HG03342 (cell line): ENCODE data around the gene SHB.

Experiments
- ATAC-seq: cut with Tn5 transposase; IDR thresholded peaks from one replicate; pipeline ENCODE4 v1.9.1; 2021; ENCODE audit warnings: mild to moderate bottlenecking, moderate library complexity; ENCODE audit not compliant: unreplicated experiment

SHB gene

DNA sequence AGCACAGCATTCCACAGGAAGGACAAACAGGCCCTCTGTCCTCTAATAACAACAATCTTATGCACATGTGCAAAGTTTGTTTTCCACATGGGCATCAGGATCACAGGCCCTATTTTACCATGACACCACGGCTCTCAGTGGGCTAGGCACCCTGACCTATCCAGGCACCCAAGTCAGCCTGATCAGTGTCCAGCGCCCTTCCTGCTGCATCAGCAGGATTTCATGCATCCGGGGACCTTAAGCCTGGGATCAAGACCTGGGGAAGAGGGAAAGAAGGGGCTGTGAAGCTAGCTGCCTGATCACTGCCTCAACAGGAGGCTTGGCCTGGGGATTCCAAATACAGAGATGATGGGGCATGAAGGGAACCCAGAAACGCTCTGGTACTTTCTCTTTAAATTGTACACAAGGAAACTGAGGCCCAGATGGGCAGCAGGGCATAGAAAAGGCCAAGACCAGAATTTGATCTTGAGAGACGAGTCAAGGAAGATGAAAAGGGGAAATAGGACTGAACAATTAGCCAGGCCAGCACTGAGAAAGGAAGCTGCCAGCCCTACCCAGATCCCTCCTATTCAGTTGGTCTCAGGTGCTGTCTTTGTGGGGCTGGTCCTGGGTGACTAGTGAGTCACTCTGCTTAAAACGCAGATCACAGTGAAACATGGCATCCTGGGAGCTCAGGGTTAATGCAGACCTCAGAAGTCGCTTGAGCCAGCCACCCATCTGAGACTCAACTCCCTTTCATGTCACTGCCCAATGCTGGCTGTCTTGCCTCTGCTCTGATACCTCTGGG, 57.9 kb downstream of the SHB start:
- no peak for ATAC-seq

DNA sequence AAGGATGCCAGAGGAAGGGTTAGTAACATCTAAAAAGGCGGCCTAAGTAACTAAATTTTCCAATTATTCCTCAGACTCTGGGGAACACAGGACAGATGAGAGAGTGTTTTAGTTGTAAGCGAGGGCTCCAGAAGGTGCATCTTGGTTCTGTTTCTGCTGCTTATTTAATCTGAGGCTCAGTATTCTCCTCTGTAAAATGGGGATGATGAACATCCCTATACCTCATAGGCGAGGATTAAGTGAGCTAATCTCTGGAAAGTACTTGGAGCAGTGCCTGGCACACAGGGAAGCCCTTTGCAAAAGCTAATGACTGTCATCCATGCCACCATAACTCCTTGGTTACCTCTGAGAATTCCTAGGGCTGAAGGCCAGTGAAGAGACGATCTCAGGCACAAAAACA, 59.0 kb downstream of the SHB start:
- no peak for ATAC-seq

DNA sequence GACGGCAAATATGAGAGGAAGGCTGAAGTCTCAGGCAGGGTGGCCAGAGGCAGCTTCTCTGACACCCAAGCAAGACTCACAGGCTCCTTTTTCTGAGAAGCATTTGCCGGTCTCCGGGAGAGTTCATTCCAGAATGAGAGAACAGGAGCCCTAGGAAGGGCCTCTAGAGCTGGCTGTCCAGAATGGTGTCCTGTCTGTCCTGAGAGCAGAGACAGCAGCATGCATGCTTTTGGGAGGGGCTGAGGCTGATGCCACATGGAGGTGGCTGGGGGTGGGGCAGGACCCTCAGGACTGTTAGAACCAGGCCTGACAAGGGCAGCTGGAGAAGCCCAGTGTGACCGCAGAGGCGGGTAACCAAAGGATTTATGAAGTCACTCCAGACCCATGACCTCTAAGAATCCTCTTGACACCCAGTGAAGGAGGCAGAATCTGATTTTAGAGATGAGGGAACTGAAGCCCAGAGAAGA, 60.0 kb downstream of the SHB start:
- no peak for ATAC-seq

DNA sequence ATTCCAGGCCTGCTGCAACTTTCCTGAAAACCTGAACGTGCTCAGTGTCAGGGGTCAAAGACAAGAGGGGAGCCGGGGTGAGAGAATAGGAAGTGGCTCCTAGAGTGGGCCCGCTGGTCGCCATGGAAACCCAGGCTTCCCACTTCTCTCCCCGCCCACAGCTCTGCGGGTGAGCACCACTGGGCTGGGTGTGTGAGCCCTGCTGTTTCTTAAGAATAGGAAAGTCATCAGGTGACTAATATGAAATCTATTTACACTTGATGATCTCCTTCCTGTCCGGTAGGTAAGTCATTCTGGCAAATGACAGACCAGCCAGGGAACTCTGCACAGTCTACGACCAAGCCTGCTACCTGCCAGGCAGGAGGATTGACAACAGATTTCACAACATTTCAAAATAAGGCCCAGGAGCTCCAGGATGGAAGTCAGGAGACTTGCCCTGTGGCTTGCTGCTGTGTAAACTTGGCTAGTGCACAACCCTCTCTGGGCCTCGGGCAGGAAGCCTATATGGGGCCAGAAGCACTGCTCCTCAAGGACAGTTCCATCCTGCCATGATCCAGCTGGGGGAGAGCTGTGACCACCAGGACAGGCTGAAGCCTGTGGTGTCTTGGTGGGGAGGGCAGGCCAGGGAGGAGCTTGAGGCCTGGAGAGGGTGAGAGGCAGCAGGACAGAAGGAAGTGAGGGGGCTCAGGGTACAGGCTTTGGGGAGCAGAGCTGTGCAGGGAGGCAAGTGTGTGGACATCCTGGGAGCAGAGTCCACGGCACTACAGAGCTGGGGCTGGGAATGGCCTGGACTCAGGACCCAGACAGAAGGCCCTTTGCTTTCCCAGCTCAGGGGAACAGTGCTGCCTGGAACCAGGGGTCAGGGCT, 60.6 kb downstream of the SHB start:
- ATAC-seq: peak; percentile 90

DNA sequence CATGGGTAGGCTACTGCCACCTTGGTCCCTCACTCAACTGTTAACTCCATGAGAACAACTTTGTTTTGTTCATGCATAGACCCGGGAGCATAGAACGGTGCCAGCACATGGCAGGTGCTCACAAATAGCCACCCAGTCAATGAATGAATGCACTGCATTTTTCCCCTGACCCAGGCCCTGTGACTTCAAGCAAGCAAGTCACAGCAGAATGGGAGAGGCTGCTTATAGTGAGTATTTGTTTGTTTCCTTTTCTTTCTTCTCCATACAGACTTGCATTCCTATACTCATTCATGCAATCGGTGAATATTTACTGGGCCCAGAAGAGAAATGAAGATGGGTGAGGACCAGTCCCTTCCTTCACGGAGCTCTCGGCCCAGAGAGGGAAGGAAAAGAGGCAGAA, 62.0 kb downstream of the SHB start:
- ATAC-seq: no peak

DNA sequence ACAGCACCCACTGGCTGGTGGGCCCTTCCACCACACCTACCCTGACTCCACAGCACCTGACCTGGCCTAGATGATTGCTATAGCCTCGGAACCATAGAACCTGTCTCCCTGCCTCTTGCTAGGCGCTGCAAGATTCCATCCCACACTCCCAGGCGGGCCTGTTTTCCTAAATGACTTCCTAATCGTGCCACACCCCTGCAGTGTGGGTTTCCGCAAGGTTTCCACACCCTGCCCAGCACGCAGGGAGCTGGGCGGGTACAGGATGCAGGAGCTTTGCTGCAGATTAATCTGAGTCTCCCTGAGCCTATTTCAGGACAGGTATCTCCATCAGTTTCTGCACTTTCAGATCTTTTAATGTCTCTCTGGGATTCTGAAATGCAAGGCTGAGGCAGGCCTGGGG, 62.9 kb downstream of the SHB start:
- ATAC-seq: no peak

DNA sequence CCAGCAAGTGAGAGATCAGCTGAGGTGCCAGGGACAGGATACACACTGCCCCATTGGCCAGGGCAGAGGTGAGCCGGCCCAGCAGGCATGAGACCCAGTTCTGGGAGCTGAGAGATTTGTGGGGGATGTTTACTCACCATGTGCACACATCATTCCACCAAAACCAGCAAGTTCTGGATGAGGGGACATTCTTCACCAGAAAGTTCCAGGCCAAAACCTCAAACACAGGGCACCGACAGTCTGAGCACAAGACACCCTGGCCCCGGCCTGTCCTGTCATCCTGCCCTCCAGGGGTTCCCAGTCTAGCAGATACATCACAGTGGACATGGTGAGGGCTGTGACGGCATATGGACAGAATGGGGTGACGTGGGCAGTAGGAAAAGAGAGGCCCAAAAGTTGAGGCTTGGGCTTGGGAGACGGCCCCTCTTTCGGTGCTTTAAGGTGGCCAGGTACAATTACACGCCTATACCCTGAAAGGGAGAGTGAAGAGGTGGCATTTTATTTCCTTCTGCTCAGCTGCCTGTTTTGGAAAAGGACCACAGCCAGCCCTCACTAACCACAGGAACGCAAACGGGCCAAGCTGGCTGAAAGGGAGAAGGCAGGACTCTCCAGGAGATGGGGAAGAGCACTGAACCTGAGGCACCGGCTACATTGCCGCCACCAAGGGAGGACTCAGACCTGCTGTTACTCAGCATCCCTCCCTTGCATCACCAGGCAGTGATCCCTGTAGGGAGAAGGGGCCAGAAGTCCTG, 64.0 kb downstream of the SHB start:
- ATAC-seq: no peak

DNA sequence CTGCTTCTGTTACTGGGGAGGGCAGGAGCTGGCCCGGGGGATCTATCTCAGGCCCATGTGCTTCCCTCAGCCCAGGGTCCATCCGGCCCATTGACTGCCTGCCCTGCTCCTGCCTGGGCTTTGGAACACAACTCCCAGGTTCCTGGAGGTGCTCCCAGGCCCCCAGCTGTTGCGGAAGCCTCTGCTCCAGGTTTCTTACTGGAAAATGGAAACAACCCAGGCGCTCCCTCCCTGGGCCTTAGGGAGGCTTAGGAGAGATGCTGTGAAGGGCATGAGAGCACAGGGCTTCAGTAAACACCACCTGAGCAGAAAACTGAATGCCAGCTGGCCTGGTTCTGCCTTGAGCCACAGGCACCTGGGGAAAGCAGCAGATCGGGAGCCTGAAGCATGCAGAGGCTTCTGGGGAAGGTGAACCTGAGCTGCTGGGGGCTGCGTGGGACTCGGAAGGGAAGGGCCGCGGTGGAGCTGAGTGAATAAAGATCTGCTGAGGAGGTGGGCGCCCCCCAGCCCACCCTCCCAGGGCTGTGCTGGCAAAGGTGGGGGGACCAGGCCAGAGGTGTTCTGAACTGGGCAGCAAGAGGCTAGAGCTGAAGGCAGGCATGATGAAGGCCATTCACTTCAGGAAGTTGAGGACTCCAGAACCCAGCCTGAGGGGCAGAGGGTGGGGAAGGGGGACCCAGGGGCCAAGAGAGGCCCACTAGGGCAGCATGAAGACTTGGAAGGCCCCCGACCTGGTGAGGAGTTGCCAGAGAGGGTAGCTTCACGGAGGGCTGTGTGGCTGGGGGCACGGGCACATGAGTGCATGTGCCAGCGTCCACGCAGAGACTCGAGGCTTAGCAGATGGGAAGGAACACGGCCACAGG, 64.8 kb downstream of the SHB start:
- ATAC-seq: no peak

DNA sequence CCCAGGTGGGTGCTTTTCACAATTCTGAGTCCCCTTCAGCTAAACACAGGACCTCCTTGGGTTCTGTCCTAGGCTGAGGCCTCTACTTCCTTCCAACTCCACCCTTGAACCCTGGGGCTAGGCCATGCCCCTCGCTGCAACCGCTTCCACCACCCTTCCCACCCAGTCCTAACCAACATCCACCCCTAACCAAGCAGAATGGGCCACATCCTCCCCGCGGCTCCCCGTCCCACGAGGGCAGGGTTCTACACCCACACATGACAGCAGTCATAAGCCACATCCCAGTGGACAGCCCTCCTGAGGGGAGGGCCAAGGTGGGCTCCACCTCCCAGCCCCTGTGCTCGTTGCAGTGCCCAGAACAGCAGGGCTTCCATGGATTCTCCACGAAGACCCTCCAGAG, 65.8 kb downstream of the SHB start:
- no peak for ATAC-seq

DNA sequence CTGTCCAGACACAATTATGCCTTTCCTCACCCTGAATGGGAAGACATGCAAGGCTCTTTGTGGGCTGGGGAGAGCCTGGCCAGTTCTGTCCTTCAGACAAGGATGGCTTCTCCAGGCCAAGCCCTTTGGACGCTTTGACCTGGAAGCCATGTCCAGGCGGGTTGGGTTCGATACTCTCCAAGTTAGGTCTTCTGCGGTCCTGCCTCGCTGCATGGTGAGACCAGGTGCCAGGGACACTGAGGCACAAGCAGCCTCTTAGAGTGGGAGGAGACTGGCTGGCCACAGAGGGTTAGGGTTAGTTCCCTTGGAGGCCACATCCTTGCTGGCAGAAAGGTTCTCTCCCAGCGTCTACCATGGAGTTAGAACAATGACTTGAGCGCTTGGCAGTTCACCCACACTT, 67.6 kb downstream of the SHB start:
- no peak for ATAC-seq

DNA sequence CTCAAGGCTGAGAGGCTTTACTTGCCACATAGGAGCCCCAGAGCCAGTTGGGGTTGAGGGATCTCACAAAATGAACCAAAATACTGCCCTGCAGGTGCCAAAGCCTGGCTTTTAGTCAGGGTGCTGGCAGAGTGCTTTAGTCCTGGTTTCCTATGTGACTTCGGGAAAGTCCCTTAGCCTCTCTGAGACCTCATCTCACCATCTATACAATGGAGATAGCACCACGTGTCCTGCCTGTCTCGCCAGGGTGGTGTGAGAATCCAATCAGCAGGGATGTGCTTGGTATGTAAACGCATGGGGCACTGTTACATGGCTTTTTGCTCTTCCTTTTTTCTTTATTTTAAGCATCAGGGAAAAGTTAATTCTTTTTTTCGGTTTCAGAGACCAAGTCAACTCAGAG, 68.3 kb downstream of the SHB start:
- no peak for ATAC-seq

DNA sequence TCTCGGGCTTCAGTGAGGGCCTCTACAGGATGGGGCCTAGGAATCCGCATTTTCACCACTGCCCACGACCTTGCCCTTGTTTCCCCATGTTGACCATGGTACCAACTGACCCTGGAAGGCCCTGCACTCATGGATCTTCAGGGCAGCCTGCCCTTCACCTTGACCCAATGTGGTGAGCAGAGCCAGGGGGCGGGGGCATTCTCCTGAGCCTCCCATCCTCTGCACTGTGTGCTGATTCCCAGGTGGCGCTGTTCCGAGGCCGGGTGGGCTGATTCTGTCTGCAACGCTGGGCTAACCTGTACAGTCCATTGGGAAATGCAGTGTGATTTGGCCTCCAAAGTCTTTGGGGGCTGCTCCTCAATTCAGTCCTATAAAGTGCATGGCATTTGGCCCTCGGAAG, 68.7 kb downstream of the SHB start:
- no peak for ATAC-seq

DNA sequence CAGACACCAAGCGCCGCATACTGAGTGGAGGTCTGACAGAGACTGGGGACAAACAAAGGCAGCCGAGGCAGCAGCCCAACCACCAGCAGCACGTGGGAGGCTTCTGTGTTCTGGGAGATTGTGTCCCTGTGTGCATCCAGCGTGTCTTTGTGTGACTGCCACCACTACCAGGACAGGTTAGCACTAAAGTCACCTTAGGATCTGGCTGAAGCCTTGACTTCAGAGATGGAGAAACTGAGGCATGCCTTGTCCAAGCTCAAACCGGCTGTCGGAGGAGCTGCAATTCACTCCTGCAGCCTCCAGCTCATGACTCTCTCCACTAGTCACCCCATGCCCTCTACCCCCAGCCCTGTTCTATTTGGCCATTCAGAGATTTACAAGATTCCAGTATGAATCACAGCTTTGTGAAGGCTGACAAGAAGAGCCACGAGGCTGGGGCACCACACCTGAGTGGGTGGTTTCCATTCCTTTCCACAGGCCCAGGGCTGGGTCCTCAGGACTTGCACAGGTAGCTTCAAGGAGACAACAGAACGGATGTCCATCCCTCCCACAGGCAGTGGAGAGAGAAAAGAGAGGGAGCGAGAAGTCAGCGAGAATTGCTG, 69.3 kb downstream of the SHB start:
- no peak for ATAC-seq

DNA sequence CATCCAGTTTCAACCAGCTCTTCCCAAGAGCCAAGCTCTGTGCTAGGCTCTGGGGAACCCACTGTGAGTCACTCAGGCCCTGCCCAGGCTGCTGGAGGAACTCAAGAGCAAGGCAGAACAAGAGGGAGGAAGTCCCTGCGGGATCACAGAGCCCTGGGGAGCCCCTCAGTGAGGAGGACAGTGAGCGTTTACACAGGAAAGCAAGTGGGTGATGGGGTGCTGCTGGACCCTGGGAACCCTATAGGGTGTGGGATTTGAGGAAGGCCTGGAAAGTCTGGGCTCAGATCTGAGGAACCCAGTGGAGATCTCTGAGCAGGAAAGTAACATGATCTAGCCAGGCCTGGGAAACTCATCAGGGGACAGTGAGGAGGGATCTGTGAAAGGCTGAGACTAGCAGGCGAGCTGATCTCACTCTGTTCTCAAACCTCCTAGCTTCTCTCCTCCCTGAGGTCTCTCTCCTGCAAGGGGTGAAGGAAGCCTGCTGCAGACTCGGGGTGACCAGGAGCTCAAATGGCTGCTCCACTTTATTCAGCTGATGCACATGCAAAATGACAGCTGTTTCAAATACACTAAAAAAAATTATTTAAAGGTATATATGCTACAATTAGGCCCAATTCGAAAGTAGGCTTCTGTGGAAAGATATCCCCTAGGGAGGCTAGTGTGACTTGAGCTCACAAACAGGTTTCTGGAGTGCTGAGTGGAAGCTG, 70.0 kb downstream of the SHB start:
- no peak for ATAC-seq

DNA sequence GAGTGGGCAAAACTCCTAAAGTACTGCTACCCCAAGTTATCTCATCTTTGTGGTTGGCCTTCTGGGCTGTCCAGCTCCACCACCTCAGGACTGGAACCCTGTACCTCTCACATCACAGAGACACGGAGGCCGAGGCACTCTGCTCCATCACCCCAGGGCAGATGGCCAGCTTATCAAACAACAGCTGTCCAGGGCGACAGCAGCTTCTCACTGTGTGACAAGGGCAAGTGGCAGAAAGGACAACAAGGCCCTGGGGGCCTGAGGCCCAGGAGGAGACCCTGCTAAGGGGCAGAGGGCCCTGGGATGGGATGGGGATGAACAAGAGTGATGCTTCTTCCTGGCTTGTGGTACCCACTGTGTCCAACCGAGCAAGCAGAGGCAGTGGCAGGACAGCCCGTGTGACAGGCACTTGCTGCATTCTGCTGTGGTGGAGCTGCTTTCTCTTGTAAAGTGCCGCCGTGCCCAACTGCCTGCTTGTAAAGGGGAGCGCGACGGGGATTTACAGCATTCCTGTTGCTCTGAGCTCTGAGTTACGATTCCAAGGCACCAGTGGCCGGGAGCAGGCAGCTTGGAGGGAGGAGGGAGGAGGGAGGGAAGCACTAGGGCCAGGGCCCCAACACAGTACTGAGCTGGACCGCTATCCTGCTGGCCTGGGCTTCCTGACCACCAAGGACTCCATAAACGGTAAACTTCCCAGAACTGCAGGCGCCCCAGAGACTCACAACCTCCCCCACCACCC, 71.2 kb downstream of the SHB start:
- ATAC-seq: no peak

DNA sequence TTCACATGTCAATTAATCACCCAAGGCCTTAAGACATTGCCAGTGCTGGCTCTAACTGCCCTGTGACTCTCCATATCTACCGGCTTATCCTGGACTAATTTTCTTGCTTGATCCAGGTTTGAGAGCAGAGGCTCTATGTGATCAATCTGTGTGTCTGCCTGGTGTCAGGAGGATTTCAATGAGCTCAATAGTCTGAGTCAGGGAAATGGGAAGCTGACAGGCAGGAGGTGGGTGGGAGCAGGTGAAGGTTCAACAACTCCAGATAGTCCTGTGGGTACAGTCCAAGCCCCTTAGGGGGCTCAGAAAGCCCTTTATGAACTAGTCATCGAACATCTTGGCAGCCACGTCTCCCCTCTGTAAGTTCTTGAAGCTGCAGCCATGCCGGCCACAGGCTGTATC, 72.2 kb downstream of the SHB start:
- no peak for ATAC-seq

DNA sequence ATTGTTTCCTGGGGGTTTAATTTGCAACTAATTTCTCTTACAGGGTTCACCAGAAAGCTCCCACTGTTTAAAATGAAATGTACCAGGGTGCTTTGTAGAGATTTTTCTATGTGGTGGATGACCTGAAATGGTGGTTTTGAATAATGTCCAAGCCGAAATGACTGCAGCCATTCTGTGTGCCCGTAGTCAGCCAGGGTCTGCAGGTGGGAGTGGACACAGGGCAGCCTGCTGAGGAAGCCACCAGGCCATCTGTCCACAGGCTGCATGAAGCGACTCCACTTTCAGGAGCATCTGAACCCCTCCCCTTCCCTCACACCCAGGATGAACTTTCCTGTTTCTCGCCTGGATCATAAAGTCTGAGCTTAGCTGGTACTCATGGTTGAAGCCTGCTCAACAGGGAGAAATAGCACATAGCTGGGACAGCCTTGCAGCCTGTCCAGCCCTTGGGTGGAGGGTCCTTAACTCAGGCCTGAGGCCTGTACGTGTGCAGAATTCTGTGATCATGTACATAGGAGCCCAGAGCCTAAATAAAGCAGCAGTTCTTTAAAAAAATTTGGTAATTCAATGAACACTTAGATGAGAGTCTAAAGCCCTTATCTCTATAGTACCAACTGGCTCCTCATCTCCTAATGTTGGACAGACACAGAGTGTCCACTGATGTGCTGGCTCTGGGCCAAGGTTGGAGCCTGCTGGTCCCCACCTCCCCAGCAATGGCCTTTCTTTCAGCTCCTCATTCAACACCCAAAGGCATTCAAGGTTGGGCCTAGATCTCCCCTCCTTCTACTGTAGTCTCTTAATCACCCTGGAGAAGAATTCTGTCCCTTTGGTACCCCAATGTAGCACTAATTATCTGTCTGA, 72.8 kb downstream of the SHB start:
- no peak for ATAC-seq

DNA sequence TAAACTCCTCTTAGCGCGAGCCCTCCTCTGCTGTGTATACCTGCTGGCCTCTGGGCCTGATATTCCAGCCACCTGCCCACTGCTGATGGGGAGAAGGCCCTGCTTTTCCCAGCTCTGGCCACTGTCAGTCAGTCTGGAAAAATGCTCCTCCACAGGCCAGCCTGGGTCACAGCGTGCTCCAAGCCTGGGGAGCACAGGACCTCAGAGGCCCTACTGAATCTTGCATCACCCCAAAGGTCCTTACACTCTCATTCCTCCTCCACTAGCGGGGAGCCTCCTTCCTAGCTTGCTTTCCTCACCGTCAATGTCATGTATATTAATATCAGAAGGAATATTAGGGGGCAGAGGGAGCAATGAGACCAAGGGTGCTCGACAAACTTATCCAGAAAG, 73.7 kb downstream of the SHB start:
- no peak for ATAC-seq
